Transverse colon (tissue), 4 donors: ENCODE results near the gene C4BPB.

ENCODE experiments used
- POLR2AphosphoS5 ChIP-seq, 3 donors: sonication (generic); formaldehyde crosslinking; IDR thresholded peaks; one replicate each; pipeline ENCODE4 v1.6.1; 2016; ENCODE audit warnings: antibody characterized with exemption in 3 of 3
- TF ChIP-seq, protein P1 (sequence below), 5 experiments: fragments of 200-600 bp in 3 of 5; fragments of 450-650 bp in 2 of 5; sonication (generic) in 3 of 5; IDR thresholded peaks; 1 replicate in 2 of 5; 2 replicates in 3 of 5; pipeline ENCODE4 v1.5.1; 2016 to 2017; ENCODE audit warnings: antibody characterized with exemption in 5 of 5, inconsistent platforms in 3 of 5, mild to moderate bottlenecking in 2 of 5, moderate library complexity in 1 of 5

- TF ChIP-seq, protein P1, sequence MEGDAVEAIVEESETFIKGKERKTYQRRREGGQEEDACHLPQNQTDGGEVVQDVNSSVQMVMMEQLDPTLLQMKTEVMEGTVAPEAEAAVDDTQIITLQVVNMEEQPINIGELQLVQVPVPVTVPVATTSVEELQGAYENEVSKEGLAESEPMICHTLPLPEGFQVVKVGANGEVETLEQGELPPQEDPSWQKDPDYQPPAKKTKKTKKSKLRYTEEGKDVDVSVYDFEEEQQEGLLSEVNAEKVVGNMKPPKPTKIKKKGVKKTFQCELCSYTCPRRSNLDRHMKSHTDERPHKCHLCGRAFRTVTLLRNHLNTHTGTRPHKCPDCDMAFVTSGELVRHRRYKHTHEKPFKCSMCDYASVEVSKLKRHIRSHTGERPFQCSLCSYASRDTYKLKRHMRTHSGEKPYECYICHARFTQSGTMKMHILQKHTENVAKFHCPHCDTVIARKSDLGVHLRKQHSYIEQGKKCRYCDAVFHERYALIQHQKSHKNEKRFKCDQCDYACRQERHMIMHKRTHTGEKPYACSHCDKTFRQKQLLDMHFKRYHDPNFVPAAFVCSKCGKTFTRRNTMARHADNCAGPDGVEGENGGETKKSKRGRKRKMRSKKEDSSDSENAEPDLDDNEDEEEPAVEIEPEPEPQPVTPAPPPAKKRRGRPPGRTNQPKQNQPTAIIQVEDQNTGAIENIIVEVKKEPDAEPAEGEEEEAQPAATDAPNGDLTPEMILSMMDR (IDR thresholded peaks at IDR 0.05) = no peak
- TF ChIP-seq POLR2AphosphoS5 (IDR thresholded peaks at IDR 0.05) = no peak
These were observed 7.6 kb upstream of the C4BPB start for GRCh38 chr1:207081088-207081487.
